GM12874 (cell line): ENCODE measurements around the gene CMYA5.

Experiments
- CTCF ChIP-seq: IDR thresholded peaks from 2 replicates; pipeline ENCODE4 v1.5.1; 2011; ENCODE audit warnings: low read depth, mild to moderate bottlenecking, control low read depth, low read length, moderate library complexity; ENCODE audit not compliant: insufficient read depth

CMYA5 gene

GRCh38 chr5:79743846-79744605 is 54.4 kb downstream of the CMYA5 start:
- TF ChIP-seq CTCF, result no peak

- TF ChIP-seq CTCF, result no peak
Observed at GRCh38 chr5:79745255-79745654, 55.6 kb downstream of the CMYA5 start.

GRCh38 chr5:79746642-79747569 is 57.3 kb downstream of the CMYA5 start:
- no peak for TF ChIP-seq CTCF

GRCh38 chr5:79750611-79751510 is 61.2 kb downstream of the CMYA5 start:
- no peak for TF ChIP-seq CTCF

GRCh38 chr5:79753092-79753491 is 63.5 kb downstream of the CMYA5 start:
- TF ChIP-seq CTCF, result no peak

GRCh38 chr5:79753877-79754645 is 64.4 kb downstream of the CMYA5 start:
- no peak for TF ChIP-seq CTCF
